GM21825 (cell line): ENCODE measurements around the gene DIPK1B.

Experiments
- ATAC-seq: cut with Tn5 transposase; IDR thresholded peaks from one replicate; pipeline ENCODE4 v1.9.1; 2021; ENCODE audit warnings: mild to moderate bottlenecking, moderate library complexity; ENCODE audit not compliant: unreplicated experiment

Gene DIPK1B

DNA sequence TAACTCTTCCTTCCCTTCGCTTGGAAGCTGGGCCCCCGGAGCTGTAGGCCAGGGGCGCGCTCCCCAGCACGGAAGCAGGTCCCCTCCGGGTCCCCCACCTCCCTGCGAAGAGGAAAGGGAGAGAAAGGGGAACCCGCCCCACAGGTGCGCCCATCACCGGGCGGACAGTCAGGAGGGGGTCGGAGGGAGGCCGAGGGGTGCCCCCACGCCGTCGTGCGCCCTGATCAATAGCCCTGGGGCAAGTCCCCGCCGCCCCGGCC, 25.9 kb upstream of the DIPK1B start:
- no peak for ATAC-seq

DNA sequence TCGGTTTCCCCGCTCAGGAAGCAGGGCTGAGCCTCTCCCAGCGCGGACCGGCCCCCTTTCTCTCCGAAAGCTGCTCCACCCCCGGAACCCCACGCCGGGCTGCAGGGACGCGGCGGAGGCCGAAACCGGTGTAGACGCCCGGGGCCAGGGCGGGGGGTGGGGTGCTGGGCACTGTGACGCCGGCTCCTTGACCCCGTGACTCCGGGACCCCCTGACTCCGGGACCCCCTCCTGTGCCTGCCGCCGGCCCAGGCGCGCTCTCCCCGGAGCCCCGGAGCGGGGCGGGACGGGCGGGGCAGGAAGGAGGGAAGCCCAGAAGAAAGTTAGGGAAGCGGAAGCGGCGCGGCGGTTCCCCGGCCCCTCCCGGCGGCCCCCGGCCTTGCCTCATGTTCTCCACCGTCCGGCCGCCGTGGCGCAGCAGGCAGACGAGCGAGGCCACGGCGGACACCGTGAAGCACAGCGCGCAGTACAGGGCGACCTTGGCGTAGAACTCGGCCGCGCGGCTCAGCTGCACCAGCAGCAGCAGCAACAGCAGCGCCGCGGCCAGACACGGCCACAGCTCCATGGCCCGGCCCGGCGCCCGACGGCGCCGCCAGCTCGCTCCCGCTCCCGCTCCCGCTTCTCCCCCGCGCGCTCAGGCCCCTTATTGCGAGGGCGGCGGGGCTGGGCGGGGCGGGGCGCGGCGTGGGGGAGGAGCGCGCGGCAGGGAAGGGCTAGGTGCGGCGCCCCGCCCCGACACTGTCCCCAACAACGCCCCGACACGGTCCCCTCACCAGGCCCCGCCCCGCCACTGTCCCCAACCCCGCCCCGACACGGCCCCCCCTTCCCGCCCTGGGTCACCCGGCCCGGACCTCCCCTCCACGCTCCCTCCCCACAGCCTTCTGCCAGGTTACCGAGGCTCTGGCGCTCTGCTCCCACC, 25.3 kb upstream of the DIPK1B start, which contains the start of gene AGPAT2:
Gene AGPAT2, minus strand, starts transcription at position 664 of the 918 bp plus-strand sequence. Its CDS starts 100 bp downstream, at position 564.
- peak; percentile 56 for ATAC-seq

DNA sequence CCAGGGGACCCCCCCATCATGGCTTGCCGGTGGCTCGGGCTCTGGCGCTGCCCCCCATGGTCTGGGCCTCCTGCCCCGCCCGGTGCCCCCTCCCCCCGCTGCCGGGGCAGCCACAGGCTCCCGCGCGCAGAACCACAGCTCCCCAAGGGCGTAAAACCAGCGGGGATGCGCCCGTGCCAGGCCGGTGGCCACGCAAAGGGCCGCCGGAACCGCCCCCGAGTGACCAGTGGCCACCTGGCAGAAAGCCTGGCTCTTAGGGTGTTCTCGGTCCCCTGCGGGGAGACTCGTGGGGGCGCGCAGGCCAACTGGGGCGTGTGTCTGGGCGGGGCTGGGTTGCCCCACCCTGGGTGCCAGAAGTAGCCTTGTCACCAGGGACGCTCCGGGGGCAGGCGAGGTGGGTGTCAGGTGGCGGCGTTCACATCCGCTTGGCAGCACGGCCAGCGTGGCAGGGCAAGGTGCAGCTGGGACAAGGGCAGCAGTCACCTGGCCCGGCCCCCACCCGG, 24.6 kb upstream of the DIPK1B start:
- no peak for ATAC-seq

DNA sequence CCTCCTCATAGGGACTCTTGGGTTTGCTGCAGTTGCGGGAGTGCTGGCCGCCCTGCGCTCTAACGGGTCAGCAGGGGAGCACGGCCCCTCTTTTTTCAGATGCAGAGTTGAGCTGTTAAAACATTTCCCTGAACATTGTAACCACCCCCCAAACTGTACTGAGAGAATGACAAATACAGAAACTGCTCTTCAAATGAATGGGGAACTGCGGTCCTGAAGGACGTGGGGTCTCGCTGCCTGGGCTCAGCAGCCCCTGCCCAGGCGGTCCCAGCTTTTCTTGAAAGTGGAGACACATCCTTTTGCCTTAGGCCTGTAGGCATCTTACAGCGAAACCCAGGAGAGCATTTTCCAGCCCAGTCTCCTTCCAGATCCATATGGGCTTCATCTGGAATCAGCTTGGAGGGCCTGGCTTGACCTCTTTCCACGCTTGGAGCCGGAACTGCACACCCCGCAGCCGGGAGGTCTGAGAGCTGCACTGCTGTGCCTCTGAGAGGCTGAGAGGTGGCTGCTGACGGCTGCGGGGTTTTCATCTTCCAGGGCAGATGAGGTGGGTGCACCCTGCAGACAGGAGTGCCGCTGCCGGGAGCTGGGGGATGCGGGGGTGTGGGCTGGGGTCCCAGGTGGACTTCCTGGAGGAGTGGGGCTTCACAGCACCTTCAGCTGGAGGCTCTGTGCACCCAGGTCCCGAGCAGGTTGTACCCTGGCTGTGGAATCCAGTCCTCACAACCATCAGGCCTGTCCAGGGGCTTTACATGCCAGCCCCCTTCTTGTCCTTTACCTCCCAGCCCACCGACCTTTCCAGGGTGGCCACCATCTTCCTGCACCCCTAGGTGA, 23.9 kb upstream of the DIPK1B start:
- no peak for ATAC-seq

DNA sequence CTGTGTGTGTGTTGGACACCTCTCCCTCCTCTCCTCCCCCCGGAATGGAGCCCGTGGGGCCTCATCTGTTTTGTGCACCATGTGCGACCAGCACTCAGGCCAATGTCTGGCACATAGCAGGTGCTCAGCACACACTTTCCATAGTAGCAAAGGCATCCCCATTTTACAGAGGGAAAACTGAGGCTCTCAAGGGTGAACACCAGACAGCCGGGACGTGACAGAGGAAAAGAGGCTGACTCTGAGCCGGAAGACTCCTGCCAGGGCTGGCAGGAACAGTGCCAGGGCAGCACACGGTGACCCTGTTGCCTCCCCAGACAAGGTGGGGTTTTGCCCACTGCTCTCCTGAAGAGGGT, 23.3 kb upstream of the DIPK1B start:
- no peak for ATAC-seq

DNA sequence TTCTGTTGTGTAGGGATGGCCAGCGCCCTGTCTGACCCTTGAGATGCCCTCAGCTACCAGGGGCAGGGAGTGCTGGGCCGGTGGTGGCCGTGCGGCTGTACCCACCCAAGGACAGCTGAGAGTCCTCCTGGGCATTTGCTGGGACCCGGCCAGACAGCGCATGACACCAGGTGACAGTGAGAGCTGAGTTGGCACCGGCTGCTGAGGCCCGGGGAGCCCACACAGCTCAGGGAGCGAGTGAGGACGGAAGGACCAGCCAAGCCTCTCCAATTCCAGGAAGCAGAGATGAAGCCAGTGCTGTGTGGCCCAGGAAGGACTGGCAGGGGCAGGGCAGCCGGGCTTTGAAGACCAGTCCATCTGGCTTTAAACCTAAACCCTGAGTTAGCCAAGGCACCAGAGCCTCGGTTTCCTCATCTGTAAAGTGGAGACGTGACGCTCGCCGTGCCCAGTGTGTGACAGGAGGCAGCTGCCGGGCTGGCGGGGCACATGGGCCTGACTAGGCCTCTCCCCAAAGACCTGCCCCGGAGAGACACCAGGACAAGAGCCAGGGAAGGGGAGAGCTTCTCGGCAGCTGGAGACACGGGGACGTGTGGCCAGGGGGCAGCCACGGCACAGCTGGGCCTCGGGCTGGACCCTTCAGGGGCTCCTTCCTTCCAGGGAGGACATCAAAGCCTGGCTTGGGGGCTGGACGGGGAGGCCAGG, 22.1 kb upstream of the DIPK1B start:
- no peak for ATAC-seq

DNA sequence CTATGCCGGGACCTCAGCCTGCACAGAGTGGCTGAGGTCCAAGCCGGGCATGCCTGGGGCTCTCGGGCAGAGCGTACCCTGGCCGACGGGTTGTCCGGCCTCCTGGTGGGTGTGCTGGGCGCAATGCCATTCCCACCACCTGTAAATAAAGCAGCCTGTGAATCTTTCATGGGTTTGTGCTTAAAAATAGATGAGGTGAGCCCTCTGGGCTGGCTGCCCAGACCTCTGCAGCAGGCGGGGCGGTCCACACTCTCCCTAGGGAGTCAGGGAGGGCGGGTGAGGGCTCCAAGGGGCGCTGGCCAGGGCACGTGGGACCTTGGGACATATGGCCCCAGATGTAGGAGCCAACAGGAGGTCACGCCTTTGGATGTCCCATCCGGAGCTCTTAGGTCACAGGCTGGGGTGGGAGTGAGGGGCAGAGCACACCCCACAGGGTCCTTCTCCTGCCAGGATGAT, 21.5 kb upstream of the DIPK1B start:
- no peak for ATAC-seq

DNA sequence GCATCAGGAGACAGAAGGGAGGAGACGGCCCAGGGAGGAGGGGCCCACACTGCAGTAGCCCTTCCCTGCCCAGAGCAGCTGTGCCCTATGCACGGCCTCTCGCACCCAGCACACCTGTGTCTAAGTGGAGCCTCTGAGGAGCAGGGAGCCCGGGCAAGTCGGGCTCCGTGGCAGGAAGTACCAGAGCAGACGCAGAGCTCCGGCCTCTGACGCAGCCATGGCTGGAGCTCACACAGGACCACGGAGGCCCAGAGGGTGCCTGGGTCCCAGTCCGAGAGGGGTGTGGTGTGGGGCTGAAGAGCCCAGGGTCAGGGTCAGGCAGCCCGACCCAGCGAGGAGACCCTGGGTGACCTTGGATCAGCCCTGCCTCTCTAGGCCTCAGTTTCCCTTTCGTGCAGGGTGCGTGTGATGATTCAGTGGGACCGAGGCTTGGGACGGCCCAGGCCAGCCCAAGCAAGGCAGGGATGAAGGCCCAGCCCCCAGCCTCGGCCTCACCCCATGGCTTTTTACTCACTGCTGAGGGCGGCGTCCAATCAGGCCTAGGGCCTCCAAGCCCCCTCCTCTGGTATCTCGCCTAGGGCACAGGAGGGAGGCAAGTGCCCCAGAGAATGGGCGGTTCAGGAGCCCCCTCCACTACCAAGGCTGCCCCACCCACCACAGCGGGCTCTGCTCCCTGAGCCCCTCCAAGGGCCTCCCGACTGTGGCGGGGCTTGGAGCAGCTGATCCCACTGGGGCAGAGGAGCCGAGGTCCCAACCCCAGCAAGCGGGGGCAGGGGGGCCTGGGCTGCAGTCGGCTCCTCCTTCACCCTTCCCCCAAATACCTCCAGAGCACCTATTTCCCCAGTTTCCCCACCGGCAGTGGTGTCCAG, 20.8 kb upstream of the DIPK1B start:
- ATAC-seq, result no peak

DNA sequence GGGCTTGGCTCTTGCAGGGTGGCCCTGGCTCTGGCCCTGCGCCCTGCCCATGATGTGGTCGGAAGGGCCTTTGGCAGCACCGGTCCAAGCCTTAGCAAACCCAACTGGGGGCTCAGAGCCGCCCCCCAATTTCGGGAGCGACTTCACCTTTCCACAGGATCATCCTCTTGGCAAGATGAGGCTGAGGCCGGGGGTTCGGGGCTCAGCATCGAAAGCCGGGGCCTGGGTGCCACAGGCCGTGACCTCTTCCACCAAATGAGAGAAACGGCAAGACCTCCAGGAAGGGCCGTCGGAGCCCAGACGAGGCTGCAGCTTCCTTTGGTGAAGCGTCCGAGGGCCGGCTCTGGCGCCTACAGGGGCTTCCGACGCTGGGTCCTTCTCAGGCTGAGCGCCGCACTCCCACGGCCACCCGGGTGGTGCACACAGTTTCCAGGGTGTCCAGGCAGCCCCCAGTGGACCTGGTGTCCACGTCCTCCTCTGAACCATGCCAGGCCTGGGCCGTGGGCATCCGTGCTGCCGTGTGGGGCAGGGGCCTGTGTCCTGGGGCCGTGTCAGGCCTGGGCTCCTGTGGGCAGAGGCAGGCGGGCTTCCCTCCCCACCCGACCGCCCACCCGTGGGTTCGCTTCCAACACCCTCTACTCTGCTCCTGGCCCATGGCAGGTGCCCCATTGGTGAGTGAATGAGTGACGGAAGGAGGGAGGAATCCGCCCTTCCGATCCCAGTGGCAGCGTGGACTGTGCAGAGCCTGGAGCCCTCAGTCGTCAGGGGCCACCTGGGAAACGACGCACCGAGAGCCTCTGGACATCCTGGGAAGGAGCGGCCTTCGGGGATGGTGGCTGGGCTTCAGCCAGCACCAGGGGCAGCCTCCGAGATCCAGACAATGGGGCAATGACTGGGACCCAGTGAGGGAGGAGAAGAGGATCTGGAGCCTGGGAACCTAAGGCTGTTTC, 19.9 kb upstream of the DIPK1B start:
- no peak for ATAC-seq

DNA sequence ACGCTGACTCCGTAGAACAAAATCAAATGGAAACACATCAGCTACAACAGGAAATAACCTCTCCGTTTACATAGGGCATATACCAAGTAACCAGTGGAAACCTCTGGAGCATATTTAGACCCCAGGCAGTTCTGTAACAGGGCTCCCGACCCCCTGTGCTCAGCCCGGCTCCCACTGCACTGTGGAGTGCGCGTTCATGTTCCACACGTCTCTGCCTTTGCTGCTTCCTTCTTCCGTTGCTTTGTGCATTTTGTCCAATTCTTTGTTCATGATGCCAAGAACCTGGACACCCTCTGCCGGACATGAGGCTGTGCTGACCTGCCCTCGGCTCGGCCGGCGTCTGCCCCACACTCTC, 19.3 kb upstream of the DIPK1B start:
- ATAC-seq, result no peak

DNA sequence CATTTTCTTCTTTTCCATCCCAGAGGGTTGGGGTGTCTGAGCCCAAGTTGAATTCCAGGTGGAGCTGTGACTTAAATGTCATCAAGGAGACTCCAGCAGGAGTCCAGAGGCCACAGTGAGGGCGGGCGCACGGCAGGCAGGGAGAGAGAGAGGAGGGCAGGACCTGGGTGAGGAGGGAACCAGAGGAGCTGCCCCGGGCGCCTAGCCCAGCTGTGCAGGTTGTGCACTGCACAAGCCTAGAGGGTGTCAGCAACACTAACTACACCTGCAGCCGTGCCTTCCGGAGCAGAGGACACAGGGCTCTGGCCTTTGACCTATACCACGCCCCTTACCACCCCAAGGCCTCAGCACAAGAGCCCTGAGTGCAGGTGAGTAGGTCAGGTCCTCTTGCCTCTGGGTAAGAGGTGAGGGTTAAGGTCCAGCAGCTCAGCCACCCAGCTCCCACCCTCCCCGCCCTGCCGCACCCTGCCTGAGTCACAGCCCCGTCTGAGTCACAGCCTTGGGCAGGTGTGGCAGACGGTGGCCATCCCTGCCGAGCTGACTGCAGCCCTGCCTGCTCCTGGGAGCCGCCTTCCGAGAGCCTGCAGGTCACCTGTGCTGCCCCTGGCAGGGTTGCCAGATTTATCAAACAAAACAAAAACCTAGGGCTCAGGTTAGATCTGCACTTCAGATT, 18.7 kb upstream of the DIPK1B start:
- ATAC-seq, result no peak

DNA sequence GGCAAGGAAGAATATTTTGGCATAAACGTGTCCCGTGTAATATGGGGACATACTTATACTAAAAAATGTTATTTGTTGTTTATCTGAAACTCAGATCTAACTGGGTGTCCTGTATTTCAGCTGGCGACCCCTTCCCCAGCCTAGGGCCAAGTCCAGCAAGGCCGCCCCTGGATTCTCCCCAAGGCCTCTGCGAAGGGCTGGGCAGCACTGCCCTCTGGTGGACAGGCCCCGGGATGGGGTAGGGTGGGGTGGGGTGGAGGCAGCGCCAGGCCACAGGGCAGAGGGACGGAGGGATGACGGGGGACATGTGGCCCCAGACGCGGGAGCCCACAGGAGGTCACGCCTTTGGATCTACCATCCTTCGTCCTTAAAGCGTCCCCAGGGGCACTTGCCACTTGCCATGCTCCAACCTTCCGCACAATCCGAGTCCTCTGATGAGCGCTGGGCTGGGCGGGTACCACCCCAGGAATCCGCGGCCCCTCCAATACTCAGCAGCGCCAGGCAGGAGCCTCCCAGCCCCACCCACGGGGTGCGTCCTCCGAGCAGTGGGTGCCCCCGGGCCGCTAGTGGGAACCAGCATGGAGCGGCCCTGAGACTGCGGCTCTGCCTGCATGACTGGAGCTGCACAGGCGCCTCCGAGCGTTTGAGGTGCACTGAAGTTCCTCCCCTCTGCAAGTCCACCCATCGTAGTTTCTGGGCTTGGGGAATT, 18.1 kb upstream of the DIPK1B start:
- ATAC-seq, result no peak

DNA sequence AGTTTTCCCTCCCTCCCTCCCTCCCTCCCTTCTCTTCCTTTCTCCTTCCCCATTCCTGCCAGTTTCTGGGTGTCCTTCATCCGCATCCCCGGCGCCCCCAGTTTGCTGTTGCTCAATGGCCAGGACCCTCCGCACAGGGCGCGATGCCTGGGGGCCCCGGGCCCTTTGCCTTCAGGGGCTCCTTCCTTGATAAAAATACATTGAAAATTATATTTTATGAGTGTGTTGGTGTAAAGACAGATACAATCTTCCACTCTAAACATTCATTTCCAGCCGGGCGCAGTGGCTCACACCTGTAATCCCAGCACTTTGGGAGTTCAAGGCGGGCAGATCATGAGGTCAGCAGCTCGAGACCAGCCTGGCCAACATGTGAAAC, 17.5 kb upstream of the DIPK1B start:
- no peak for ATAC-seq

DNA sequence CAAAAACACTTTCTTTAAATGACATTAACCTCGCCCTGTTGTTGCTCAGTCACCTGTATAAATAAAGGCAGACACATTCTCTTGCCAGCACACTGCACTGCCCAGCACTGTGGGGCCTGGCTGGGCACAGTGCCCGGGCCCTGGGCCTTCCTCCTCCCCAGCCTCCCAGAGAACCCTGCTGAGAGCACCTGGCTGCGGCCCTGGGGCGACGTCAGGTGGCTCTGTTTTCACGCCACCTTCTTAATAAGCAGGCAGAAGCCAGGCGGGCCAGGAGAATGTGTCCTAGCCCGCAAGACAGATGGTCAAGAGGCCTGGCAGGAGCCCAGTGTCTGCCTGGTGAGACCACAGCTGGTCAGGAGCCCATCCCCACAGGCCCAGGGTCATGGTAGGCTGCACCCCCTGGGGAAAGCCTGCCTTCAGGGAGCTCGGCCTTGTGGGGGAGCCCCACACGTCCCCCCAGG, 16.9 kb upstream of the DIPK1B start:
- ATAC-seq, result no peak

DNA sequence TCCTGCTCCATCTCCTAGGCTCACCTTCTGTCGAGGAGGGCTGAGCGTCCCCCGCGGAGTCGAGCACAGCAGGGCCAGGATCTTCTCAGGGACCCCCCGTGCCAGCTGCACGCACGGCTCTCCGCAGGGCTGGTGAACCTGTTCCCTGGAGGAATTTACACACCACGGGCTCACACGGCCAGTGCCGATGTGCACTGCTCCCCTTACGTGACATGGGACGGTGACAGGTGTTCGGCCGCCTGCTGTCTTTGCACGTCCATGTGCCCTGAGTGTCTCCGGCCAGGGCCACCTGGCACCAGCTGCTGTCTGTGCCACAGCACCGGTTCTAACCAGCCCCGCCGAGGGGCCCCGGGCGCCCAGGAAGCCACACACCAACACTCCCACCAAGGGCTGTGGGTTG, 16.4 kb upstream of the DIPK1B start:
- ATAC-seq, result no peak

DNA sequence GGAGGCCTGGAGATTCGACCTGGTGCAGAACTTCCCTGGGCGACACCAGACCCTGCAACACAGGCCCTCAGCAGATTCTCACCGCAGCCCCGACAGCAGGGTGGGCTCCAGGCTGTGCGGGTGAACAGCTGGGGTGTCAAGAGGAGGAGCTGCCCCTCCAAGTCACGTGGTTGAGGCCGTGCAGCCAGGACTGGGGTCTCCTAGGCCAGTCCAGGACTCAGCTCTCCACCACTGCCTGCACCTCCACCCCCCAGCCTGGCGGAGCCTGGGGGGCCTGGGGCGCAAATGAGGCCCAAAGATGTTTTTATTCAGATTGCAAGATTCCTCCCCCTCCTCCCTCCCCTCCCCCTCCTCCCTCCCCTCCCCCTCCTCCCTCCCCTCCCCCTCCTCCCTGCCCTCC, 15.9 kb upstream of the DIPK1B start:
- ATAC-seq, result no peak

DNA sequence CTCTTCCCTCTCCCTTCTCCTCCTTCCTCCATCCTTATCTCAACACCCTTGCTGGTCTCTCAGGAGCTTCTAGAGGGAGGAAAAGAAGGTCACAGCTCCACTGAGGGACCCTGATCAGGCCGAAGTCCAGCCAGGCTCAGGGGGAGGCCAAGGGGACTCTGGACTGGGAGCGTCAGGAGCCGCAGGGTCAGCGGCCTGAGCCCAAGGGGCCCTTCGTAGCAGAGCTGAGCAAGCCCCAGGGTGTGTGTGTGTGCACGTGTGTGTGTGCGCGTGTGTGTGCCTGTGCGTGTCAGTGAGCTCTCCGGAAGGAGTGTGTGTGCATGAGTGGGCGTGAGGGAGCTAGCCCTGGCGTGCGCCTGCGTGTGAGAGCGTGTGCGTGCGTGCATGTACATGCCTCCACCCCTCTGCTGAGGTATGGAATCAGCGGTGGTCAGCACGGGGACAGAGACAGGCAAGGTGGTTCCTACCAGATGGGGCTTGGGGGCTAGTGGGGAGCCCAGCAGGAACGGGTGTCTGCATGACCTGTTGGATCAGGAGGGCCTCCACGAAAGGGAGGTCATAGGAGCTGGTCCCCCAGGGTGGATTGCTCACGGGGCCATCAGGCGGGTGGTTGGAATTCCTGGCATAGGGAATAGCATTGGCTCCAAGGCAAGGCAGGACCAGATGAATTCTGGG, 15.1 kb upstream of the DIPK1B start:
- no peak for ATAC-seq
